ENCODE results near the gene OR2F1.

DNA sequence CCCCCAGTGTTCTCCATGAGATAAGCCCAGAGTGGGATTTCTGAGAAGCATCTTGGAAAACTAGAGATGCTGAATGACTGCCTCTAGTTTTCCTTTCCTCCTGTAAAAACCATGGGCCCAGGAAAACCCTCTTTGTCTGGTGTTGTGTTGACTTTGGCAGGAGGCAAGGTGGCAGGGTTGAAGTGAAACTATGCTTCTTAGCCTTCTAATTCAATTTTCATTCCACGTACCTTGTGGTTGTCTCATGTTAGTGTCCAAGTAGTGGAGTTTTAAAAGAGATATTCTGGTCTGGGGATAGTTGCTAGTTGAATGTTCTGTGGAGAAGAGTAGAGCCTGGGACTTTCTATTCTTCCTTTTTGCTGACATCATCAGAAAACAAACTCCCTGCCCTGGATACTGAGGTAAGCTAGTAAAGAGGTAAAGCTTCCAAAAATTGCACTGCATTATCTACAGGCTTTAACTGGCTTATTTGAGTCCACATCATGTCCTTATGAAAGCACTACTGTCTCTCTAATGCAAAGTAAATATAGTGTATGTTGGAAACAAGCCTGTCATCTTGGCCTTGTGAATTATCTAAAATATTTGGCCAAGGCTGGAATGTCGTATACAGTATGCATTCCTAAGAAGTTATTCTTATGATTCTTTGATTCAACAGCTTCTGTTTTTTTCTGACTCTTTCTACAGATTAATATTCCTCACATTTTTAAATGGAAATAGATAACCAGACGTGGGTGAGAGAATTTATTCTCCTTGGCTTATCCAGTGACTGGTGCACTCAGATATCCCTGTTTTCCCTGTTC lies 19.9 kb upstream of the OR2F1 start, which contains the start of gene OR2F2:
- TF ChIP-seq, protein P1, sequence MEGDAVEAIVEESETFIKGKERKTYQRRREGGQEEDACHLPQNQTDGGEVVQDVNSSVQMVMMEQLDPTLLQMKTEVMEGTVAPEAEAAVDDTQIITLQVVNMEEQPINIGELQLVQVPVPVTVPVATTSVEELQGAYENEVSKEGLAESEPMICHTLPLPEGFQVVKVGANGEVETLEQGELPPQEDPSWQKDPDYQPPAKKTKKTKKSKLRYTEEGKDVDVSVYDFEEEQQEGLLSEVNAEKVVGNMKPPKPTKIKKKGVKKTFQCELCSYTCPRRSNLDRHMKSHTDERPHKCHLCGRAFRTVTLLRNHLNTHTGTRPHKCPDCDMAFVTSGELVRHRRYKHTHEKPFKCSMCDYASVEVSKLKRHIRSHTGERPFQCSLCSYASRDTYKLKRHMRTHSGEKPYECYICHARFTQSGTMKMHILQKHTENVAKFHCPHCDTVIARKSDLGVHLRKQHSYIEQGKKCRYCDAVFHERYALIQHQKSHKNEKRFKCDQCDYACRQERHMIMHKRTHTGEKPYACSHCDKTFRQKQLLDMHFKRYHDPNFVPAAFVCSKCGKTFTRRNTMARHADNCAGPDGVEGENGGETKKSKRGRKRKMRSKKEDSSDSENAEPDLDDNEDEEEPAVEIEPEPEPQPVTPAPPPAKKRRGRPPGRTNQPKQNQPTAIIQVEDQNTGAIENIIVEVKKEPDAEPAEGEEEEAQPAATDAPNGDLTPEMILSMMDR (IDR thresholded peaks at IDR 0.05) = no peak
- no peak for TF ChIP-seq POLR2A (IDR thresholded peaks at IDR 0.05)
